Frontal cortex (tissue), 4 donors: ENCODE results near the gene SFMBT2. TPM values are rescaled to one million over a fixed set of nuclear protein-coding genes. Genes with fewer than 3 reads are reported as not detected.

Experiments
- DNase-seq, 2 donors: peaks; one replicate each; pipeline ENCODE4 v3.0.0; 2012; ENCODE audit warnings: low spot score in 2 of 2
- FAIRE-seq: peaks from 2 replicates; lab custom pipeline; 2012; peaks lifted over from hg19 to GRCh38; lab: Jason Lieb, UNC
- total RNA-seq: library from RNA; depleted of rRNA; stranded (reverse); fragments of >200 nt; gene quantifications from one replicate; pipeline ENCODE4 v1.2.3, GENCODE V29; 2014
- donor health status: control.
- donor health status: control.
- donor health status: control.

SFMBT2 gene
- total RNA-seq, 1 donor from 2014 or later = 22.0 TPM

- no peak for FAIRE-seq
- no peak for DNase-seq
These were observed 18.0 kb upstream of the SFMBT2 start for GRCh38 chr10:7428673-7429350.

- FAIRE-seq = no peak
- no peak for DNase-seq
These were observed 15.5 kb upstream of the SFMBT2 start for GRCh38 chr10:7426349-7426748.

- FAIRE-seq = no peak
These were observed 14.9 kb upstream of the SFMBT2 start for GRCh38 chr10:7425691-7426090.

GRCh38 chr10:7424919-7425318, 14.1 kb upstream of the SFMBT2 start:
- DNase-seq (no peak), FAIRE-seq (no peak)

More at GRCh38 chr10:7425691-7426090, 14.9 kb upstream of the SFMBT2 start:
- no peak for DNase-seq

GRCh38 chr10:7424315-7424714, 13.5 kb upstream of the SFMBT2 start:
- DNase-seq (no peak), FAIRE-seq (no peak)

GRCh38 chr10:7423521-7423920, 12.7 kb upstream of the SFMBT2 start:
- FAIRE-seq (no peak), DNase-seq (no peak)

- no peak for DNase-seq
- FAIRE-seq = no peak
These were observed 10.7 kb upstream of the SFMBT2 start for GRCh38 chr10:7421526-7421925.

GRCh38 chr10:7419998-7420397, 9.2 kb upstream of the SFMBT2 start:
- DNase-seq = no peak
- FAIRE-seq = no peak

- DNase-seq (no peak), FAIRE-seq (no peak)
These were observed 7.0 kb upstream of the SFMBT2 start for GRCh38 chr10:7417807-7418206.

- DNase-seq (no peak), FAIRE-seq (peak; percentile 98)
These were observed 6.3 kb upstream of the SFMBT2 start for GRCh38 chr10:7417103-7417623.

GRCh38 chr10:7414766-7415165, 3.9 kb upstream of the SFMBT2 start:
- FAIRE-seq = no peak

GRCh38 chr10:7412928-7413282, 2.1 kb upstream of the SFMBT2 start:
- DNase-seq = no peak
- FAIRE-seq = no peak

More at GRCh38 chr10:7414766-7415165, 3.9 kb upstream of the SFMBT2 start:
- no peak for DNase-seq

- DNase-seq = peak; percentile 59 to 60
- no peak for FAIRE-seq
These were observed 1.5 kb upstream of the SFMBT2 start for GRCh38 chr10:7412237-7412927.

- no peak for DNase-seq
- no peak for FAIRE-seq
These were observed 866 bp upstream of the SFMBT2 start for GRCh38 chr10:7411671-7412128.

- peak in 1 of 2 donors; percentile 52 for DNase-seq
These were observed 453 bp downstream of the SFMBT2 start for GRCh38 chr10:7410301-7410861.

GRCh38 chr10:7409732-7410168, 1.1 kb downstream of the SFMBT2 start:
- DNase-seq = no peak

More at GRCh38 chr10:7410301-7410861, 453 bp downstream of the SFMBT2 start:
- FAIRE-seq = no peak

GRCh38 chr10:7409045-7409731, 1.6 kb downstream of the SFMBT2 start:
- FAIRE-seq (no peak), DNase-seq (peak in 1 of 2 donors; percentile 54)

More at GRCh38 chr10:7409732-7410168, 1.1 kb downstream of the SFMBT2 start:
- no peak for FAIRE-seq

- peak; percentile 76 to 81 for DNase-seq
- FAIRE-seq = no peak
These were observed 2.4 kb downstream of the SFMBT2 start for GRCh38 chr10:7408291-7409044.
